ENCODE data around the gene CLDN20.

GRCh38 chr6:155219858-155220301 lies 43.9 kb upstream of the CLDN20 start:
- no peak for TF ChIP-seq CTCF (IDR thresholded peaks at IDR 0.05)
- no peak for TF ChIP-seq POLR2AphosphoS5 (IDR thresholded peaks at IDR 0.05; ENCODE audit: insufficient read depth in 1 of 2, low read depth in 1 of 2)
- no peak for TF ChIP-seq POLR2A (IDR thresholded peaks at IDR 0.05)
